DMS79 (cell line): ENCODE data around the gene AFAP1.

ENCODE experiments used
- DNase-seq: peaks from one replicate; lab custom pipeline; 2025; lab: John Stamatoyannopoulos, UW

The AFAP1 gene

DNA sequence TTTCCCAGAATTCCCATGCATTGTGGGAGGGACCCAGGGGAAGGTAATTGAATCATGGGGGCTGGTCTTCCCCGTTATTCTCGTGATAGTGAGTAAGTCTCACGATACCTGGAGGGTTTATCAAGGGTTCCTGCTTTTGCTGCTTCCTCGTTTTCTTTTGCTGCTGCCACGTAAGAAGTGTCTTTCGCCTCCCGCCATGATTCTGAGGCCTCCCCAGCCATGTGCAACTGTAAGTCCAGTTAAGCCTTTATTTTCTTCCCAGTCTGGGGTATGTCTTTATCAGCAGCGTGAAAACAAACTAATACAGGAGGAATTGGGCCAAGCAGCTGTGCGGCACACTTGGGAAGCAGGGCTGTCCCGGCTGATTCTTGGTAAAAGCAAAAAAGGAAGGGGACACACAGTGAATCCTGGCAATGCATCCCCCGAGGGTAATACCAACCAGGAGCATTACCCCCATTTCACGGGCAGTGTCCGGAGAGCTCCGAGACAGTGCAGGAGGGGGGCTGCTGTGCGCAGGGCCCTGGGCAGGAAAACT is 185.7 kb downstream of the AFAP1 start:
- no peak for DNase-seq

DNA sequence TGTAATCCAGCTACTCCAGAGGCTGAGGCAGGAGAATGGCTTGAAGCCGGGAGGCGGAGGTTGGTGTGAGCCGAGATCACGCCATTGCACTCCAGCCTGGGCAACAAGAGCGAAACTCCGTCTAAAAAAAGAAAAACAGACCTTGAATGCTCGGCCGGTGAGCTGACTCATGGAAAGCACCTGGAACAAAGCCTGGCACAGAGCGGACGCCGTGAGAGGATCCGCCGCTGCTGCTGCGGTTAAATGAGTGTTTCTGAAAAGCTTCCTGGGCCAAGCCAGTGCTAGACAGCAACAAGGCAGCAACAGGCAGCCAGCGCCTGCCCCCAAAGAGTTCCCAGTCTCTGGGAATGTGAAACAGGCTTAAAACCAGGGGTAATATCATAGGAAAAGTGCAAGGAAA is 186.4 kb downstream of the AFAP1 start:
- no peak for DNase-seq

GRCh38 chr4:7752649-7753048 is 187.0 kb downstream of the AFAP1 start:
- DNase-seq, result no peak

DNA sequence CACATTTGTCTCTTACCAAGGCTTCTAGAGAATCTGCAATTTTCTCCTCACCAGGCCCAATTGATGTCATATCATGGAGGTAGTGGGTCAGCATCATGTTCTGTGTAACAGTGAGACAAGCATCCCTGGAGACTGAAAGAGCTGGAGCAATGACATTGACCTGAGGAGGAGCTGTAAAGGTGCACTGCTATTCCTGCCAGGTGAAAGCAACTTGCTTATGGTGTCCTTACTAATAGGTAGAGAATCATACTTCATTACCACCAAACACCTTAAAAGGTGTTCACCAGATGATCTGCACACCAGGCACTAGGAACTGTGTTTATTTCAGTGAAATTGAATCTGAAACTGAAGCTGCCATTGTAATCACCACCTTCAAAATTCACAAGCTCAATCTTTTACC is 188.7 kb downstream of the AFAP1 start:
- no peak for DNase-seq

DNA sequence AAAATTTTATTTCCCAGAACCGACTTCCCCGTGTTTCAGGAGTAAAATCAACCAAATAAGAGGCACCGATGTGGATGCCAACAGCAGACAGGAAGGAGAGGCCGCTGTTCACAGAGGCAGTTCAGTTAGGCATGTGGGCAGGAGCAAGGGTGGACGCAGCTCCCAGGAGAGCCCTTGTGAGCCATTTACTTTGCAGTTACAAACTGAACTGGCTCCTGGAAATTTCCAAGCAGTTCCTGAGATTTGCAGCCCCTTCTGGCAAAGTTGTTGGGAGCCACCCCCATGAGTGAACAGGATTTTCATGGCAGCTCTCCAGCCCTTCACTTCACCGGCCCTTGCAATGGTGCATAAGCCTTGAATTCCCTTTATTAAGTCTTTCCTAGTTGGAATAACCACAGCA is 189.1 kb downstream of the AFAP1 start:
- DNase-seq, result no peak

DNA sequence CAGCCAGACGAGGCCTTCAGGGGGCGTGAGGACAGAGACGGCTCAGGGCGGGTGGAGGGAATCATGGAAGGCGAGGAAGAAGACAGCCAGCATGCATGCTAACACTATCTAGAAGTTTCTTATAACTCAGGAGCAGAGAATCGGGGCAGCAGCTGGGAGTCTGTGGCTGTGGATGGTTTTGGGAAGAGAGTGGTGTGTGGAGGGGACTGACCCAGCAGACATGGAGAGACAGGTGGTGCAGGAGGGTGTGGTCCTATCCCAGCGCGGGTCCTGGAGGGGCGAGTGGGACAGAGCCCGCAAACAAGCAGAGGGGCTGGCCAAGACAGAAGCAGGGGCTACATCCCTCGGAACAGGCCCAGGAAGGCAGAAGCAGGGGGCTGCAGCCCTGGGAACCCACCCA is 192.1 kb downstream of the AFAP1 start:
- DNase-seq, result no peak

- no peak for DNase-seq
These were observed 192.6 kb downstream of the AFAP1 start for GRCh38 chr4:7747062-7747385.

GRCh38 chr4:7746351-7747061 is 193.2 kb downstream of the AFAP1 start:
- no peak for DNase-seq

DNA sequence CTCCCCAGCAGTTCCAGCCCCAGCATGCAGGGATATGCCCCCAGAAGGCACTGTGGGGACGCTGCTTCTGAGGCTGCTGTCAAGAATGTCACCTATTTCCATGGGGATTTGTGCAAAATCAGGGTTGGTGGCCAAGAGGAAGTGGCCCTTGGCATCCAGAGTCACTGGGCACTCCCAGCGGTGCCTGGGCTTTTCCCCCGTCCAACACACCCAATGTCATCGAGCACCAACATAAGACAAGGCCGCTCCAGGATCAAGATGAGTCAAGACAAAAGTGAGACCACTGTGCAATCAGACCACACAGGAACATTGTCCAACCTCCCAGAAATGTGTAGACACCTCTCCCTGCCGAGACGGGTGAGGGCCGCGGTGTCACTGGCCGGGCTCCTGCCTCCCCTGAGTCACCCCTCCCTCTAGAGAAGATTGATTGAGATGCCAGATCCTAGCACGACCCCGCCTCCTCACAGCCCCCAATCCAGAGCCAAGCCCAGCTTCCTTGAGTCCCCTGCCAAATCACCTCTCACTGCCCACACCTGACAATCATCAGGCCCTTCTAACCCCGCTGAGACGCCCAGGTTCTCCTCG is 194.3 kb downstream of the AFAP1 start:
- no peak for DNase-seq

- DNase-seq, result no peak
These were observed 195.4 kb downstream of the AFAP1 start for GRCh38 chr4:7744142-7744804.

DNA sequence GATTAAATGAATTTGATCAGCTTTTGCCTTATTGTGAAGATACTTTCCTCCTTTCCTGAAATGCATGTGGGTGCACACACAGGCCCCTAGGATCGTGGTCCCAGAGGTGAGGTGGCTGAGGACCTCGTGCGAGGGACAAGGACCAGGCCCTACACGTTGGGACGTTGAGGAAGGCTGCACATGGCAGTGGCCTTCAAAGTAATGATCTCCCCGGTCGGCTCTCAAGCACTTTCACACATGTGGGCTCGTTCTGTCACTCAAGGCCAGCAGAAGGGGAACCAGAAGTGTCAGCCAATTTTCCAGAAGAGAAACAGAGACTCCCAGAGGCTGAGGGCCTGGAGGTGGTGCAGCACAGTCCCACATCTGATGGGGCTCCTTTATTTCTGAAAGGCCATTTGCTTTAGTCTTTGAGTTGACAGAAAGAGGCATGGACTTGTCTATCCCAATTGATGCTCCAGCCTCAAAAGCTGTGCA is 196.8 kb downstream of the AFAP1 start:
- no peak for DNase-seq

DNA sequence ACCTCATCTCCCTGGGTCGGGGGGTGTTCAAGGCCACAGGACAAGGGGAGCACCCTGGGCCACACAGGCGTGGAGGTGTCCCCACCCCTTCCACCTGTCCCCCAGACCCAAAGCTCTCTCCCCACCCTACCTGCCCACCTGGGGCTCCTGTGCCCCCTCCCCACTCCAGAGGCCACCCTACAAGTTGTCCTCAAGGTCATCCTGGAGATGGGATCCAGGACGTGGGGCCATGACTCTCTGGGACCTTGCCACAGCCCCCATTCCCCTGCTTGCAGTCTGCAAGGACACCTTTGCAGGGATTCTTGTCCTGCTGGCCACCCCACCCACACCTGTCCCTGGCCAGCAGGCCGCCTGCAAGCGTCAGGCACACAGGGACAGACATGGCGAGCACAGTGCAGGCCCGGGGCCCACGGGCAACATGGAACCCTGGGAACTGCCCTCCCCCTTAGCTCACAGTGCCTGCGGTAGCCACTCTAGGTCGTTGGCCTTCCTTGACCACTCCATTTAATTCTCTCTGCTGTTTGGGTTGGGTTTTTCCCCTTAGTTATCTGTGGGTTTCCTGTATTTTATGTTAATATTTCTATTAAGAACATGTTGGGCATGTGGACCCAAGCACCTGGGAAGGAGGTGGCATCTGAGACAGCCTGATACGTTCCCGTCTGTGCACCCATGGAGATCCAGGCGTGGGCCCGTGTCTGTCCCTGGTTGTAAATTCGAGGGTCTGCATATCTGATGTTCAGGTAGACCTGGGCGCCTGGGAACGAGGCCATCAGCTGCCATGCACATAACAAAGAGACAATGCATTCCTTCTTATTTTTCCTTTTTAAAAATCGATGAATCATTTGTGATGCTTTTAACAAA is 197.5 kb downstream of the AFAP1 start:
- no peak for DNase-seq

- DNase-seq, result no peak
These were observed 198.7 kb downstream of the AFAP1 start for GRCh38 chr4:7740866-7741525.

DNA sequence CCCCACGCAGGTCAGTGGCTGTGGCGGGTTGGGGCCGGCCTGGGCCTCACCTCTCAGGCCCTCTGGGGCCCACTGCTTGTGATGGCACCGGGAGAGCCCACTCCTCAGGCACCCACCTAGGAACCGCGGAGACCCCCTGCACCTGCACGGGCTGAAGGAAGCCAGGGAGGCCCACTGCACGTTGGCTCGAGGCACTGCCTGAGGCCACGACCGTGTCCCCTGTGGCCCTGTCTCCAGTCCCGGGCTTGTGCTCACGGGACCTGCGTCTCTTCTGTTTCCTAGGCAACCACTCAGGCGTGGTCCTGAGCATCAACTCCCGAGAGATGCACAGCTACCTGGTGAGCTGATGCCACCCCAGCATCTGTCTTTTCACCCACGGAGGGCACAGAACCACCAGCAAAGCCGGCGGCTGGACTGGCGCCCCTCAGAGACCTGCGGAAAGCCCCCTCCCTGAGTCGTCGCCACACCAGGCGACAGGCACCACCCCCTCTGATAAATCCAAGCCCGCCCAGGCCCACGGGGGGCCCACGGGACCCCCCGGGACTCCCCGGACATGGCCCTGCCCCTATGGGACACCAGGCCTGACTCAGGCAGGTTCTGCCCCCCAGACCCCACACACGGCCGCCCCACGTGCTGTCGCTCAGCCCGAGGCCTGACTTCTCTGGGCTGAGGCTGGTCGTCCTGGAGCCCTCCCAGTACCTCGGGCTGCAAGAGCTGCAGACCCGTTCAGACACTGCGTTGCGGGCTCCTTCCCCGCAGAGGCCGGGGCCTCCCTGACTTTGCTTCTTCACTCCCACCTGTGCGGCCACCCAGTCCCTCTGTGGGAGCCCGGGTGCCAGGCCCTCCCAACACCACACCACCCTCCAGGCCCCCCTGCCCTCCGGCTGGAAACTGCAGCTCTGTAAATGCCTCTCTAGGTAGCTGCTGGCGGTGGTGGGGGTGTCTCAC is 199.5 kb downstream of the AFAP1 start:
- DNase-seq, result no peak

DNA sequence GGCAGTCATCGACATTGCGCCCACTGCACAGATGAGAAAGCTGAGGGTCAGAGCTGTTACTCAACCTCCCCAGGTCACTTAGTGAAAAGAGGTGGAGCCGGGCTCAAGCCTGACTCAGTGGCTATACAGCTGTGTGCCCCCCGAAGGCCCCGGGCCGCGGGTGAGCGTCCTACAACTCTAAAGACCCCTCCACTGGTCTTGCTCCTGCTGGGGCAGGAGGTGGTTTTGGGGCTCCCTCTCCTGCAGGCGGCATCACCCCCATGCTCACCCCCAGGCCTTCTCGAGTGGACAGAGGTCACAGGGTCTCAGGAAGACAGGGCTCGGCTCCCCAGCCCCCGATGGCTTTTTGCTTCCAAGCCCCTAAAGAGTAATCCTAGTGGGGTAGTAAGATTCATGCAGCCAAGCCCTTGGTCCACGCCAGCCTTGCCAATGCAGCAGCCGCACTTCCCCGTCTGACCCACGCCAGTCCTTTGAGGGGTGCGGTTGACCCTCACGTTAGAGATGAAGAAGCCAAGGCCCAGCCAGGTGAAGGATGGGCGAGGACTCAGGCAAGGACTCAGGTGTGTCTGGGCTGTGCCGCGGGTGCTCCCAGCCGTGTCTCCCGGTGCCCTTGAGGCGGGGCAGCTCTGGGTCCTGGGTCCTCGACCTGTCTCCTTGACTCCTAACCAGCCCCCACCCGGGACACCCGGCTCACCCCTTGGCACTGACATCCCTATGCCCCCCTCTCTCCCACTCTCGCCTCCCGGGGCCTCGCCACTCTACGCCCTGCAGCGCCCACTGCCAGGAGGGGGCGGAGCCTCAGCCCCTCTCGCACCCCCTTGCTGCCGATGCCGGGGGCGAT is 200.4 kb downstream of the AFAP1 start:
- DNase-seq, result no peak

DNA sequence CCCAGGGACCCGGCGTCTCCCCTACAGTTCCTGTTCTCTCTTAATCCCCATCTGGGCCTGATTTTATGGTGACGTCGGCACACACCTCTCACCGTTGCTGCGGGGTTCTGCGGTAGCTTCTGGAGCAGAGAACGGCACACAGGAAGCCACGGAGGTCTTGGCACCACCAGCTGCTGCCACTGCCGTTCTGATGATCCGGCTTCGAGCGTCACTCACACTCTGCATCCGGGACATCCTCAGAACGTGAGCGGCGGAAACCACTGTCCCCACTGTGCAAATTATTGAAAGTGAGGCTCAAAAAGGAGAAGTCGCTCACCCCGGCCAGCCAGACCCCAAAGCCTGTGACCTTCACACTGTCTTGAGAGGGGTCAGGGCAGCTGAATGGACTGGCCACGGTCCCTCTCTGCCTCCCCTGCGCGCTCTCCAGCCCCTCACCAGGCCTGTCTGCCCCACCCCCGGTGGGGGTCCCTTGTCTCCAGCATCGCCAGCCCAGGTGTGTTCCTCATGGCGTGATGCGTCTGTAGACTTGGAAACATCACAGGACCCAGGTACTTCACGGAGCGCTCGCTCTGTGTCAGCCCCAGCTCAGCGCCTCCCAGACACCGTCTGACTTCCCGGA is 201.1 kb downstream of the AFAP1 start:
- DNase-seq, result no peak

DNA sequence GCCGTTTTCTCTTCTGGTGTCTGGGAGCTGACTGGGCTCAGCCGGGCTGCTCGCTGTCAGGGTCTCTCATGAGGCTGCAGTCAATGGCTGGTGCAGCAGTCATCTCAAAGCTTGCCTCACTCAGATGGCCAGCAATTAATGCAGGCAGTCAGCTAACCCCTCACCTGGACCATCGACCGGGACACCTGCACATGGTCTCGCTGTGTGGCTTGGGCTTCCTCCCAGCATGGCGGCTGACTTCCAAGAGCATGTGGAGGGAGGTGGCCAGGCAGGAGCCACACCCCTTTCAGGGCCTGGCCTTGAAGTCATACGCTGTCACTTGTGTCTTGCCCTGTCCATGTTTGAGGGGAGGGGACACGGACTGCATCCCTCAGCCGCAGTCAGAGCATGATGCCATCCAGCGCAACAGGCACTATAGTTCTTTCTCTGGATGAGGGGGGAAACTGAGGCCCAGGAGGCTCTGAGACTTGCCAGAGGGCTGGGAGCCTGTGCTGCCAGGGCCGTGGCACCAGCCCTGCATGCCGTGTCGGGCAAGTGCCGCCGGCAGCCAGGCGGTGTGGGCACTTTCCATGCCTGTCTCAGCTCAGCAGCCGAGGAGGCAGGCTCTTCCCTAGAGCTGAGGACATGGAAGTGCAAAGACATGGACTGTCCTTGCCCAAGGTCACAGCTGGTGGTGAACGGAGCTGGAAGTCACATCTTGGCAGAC is 201.8 kb downstream of the AFAP1 start:
- no peak for DNase-seq

GRCh38 chr4:7737268-7737645 is 202.4 kb downstream of the AFAP1 start:
- DNase-seq, result no peak
